BLaER1 treated with 17β-estradiol and CSF1 and Interleukin-3, amounts not matched to agents 10 nM and 100 nM (cell line): Measurements from ENCODE around the gene ZNF236.

Experiments used
- H3K27ac ChIP-seq, 11 experiments: shearing (Covaris generic); formaldehyde crosslinking; 2 replicates each; pipeline ENCODE4 v1.8.1; 2022
- H3K27me3 ChIP-seq, 11 experiments: shearing (Covaris generic); formaldehyde crosslinking; 2 replicates each; pipeline ENCODE4 v1.8.1; 2022
- H3K36me3 ChIP-seq, 11 experiments: shearing (Covaris generic); formaldehyde crosslinking; 2 replicates each; pipeline ENCODE4 v1.8.1; 2022
- H3K4me1 ChIP-seq, 10 experiments: shearing (Covaris generic); formaldehyde crosslinking; 2 replicates each; pipeline ENCODE4 v1.8.1; 2022
- H3K4me2 ChIP-seq, 11 experiments: shearing (Covaris generic); formaldehyde crosslinking; 2 replicates each; pipeline ENCODE4 v1.8.1; 2022
- H3K4me3 ChIP-seq, 10 experiments: shearing (Covaris generic); formaldehyde crosslinking; 2 replicates each; pipeline ENCODE4 v1.8.1; 2022
- H3K9ac ChIP-seq, 11 experiments: shearing (Covaris generic); formaldehyde crosslinking; 2 replicates each; pipeline ENCODE4 v1.8.1; 2022
- H3K9me3 ChIP-seq, 11 experiments: shearing (Covaris generic); formaldehyde crosslinking; replicated peaks in 1 of 11; 2 replicates each; pipeline ENCODE4 v1.8.1; 2022
- H4K20me1 ChIP-seq, 11 experiments: shearing (Covaris generic); formaldehyde crosslinking; 2 replicates each; pipeline ENCODE4 v1.8.1; 2022
- Cebpa-rat ChIP-seq, 11 experiments: shearing (Covaris generic); IDR thresholded peaks; 2 replicates each; pipeline ENCODE4 v1.8.1; 2022

The ZNF236 gene

DNA sequence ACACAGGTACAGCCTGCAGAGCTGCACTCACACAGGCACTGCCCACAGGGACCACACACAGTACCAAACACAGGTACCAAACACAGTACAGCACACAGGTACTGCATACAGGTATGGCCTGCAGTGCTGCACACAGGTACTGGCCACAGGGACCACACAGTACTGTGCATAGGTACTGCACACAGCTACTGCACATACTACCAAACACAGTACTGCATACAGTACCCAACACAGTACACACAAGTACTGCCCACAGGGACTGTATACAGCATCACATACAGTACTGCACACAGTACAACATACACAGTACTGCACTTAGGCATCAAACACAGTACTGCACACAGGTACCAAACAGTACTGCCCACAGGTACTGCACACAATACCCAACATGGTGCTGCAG lies 74.3 kb downstream of the ZNF236 start:
- H3K9ac ChIP-seq: no peak overlapping the region
- peaks cover 13 to 29% (median 24%) of the 10 kb centered on the region in 11 experiments; a peak in 18 of 22 replicates for H3K9me3 ChIP-seq
- H3K4me2 ChIP-seq: no peak overlapping the region
- no peaks in the 10 kb centered on the region for H4K20me1 ChIP-seq
- no peak overlapping the region for H3K4me3 ChIP-seq
- no peaks in the 10 kb centered on the region for H3K4me1 ChIP-seq
- H3K36me3 ChIP-seq: peaks cover 57 to 94% (median 90%) of the 10 kb centered on the region in 11 experiments
- no peak for TF ChIP-seq Cebpa-rat (IDR thresholded peaks at IDR 0.05)
- H3K27ac ChIP-seq: no peak overlapping the region
- H3K27me3 ChIP-seq: no peaks in the 10 kb centered on the region

DNA sequence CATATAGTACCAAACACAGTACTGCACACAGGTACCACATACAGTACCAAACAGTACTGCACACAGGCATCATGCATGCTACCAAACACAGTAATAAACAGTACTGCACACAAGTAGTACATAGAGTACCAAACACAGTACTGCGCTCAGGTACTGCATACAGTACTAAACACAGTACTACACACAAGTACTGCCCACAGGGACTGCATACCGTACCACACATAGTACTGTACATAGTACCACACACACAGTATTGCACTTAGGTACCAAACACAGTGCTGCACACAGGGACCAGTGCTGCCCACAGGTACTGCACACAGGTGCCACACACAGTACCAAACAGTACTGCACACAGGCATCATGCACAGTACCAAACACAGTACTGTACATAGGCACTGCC lies 74.9 kb downstream of the ZNF236 start:
- Histone ChIP-seq H3K4me1 (no peaks in the 10 kb centered on the region), H3K36me3 (peaks cover 62 to 98% (median 94%) of the 10 kb centered on the region in 11 experiments), H3K4me2 (no peak overlapping the region), H3K4me3 (no peak overlapping the region), H3K27me3 (no peaks in the 10 kb centered on the region), H3K27ac (no peak overlapping the region), H4K20me1 (no peaks in the 10 kb centered on the region), H3K9me3 (peaks cover 13 to 29% (median 24%) of the 10 kb centered on the region in 11 experiments; a peak in 18 of 22 replicates), H3K9ac (no peak overlapping the region)
- no peak for TF ChIP-seq Cebpa-rat (IDR thresholded peaks at IDR 0.05)

DNA sequence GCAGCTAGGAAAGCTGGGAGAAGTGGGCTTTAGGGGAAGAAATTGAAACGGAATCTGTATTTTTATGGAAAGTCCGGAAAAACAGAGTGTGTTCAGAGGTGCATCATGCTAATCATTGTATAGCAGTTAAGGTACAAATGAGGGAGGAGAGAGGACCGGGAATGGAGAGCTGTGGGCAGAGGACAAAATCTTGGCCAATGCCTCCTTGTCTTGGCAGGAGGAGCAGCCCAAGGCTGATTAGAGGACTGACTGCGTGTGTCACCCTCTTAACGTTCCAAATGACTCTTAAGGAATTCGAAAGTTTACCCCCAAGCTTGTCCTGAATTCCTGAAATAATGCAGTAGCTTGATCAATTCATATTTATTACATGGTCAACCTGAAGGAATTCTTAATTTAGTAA lies 81.0 kb downstream of the ZNF236 start:
- no peak overlapping the region for H3K4me3 ChIP-seq
- no peak overlapping the region for H3K9ac ChIP-seq
- TF ChIP-seq Cebpa-rat (IDR thresholded peaks at IDR 0.05): no peak

DNA sequence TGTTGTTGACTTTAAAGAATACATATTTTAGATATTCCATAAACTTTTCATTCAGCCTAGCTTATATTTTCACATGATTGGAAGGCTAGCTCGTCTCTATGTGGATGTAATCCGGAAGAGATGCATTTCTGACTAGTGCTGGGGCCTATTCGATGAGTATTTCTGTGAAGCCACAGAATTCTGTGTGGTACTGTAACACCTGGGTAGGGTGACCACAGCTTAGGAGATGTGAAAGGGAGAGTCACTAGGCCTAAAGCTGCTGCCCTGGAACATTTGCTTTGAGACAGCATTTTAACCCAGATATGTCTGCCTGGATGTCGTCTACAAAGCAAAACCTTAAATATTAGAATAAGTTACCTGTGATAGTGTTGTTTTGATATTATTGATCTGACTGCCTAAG lies 83.5 kb downstream of the ZNF236 start:
- H3K9ac ChIP-seq: no peak overlapping the region
- TF ChIP-seq Cebpa-rat (IDR thresholded peaks at IDR 0.05): no peak
- no peak overlapping the region for H3K4me2 ChIP-seq
- no peaks in the 10 kb centered on the region for H3K27me3 ChIP-seq
- H4K20me1 ChIP-seq: no peaks in the 10 kb centered on the region; a peak in 2 of 22 replicates
- peaks cover 0 to 3% (median 0%) of the 10 kb centered on the region in 11 experiments; a peak in 5 of 22 replicates for H3K9me3 ChIP-seq
- H3K4me1 ChIP-seq: no peaks in the 10 kb centered on the region
- no peak overlapping the region for H3K27ac ChIP-seq
- H3K4me3 ChIP-seq: no peak overlapping the region
- H3K36me3 ChIP-seq: peaks cover 72 to 99% (median 79%) of the 10 kb centered on the region in 11 experiments

More for the DNA sequence above, 81.0 kb downstream of the ZNF236 start:
- Histone ChIP-seq H3K27ac (no peak overlapping the region), H3K36me3 (peaks cover 64 to 98% (median 82%) of the 10 kb centered on the region in 11 experiments), H3K27me3 (no peaks in the 10 kb centered on the region), H3K9me3 (peaks cover 0 to 13% (median 0%) of the 10 kb centered on the region in 11 experiments; a peak in 5 of 22 replicates), H3K4me1 (no peaks in the 10 kb centered on the region), H3K4me2 (no peak overlapping the region), H4K20me1 (no peaks in the 10 kb centered on the region; a peak in 1 of 22 replicates)

DNA sequence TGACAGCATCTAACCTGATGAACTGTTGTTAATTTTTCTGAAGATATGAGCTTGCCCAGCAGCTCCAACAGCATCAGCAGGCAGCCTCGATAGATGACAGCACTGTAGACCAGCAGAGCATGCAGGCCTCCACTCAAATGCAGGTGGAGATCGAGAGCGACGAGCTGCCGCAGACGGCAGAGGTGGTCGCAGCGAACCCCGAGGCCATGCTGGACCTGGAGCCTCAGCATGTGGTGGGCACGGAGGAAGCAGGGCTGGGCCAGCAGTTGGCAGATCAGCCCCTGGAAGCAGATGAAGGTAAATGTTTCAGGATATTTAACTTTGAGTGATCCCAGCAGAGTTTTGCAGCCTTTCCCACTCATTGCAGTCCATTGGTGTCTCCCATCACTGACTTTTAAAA lies 85.9 kb downstream of the ZNF236 start:
- no peak overlapping the region for H3K4me3 ChIP-seq
- H3K27me3 ChIP-seq: no peaks in the 10 kb centered on the region
- no peak overlapping the region for H3K27ac ChIP-seq
- TF ChIP-seq Cebpa-rat (IDR thresholded peaks at IDR 0.05): no peak
- peaks cover 79 to 99% (median 88%) of the 10 kb centered on the region in 11 experiments for H3K36me3 ChIP-seq
- H3K9me3 ChIP-seq: no peaks in the 10 kb centered on the region
- H4K20me1 ChIP-seq: no peaks in the 10 kb centered on the region; a peak in 2 of 22 replicates
- H3K9ac ChIP-seq: no peak overlapping the region
- no peaks in the 10 kb centered on the region for H3K4me1 ChIP-seq
- H3K4me2 ChIP-seq: no peak overlapping the region

GRCh38 chr18:76909439-76909838 lies 87.1 kb downstream of the ZNF236 start:
- Histone ChIP-seq H3K36me3 (peaks cover 86 to 100% (median 96%) of the 10 kb centered on the region in 11 experiments), H3K9ac (no peak overlapping the region), H3K27ac (no peak overlapping the region), H3K4me1 (no peaks in the 10 kb centered on the region), H3K27me3 (no peaks in the 10 kb centered on the region), H3K9me3 (no peaks in the 10 kb centered on the region), H4K20me1 (no peaks in the 10 kb centered on the region; a peak in 2 of 22 replicates), H3K4me2 (no peak overlapping the region), H3K4me3 (no peak overlapping the region)
- TF ChIP-seq Cebpa-rat (IDR thresholded peaks at IDR 0.05): no peak

DNA sequence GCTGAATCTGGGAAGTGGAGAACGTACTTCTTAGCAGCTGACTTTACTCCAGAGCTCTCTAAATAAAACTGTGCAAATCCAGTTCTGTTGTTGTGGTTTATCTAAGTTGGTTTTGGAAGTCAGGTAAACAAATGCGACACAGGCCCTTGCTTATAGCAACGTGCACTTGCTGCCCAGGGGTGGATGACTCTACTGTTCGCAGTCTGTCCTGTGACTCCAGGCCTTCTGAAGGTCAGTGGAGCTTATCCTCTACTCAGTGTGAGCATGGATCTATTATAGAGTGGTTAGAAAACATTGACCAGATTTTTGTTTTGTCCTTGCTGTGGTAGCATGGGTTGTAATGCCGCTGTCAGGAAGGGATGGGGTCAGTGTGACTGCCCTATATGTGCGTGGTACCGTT lies 89.1 kb downstream of the ZNF236 start:
- H3K9ac ChIP-seq: no peak overlapping the region
- TF ChIP-seq Cebpa-rat (IDR thresholded peaks at IDR 0.05): no peak
- H3K27me3 ChIP-seq: no peaks in the 10 kb centered on the region
- no peak overlapping the region for H3K4me2 ChIP-seq
- H3K4me1 ChIP-seq: no peaks in the 10 kb centered on the region
- H3K36me3 ChIP-seq: peaks cover 81 to 100% (median 95%) of the 10 kb centered on the region in 11 experiments
- H3K27ac ChIP-seq: no peak overlapping the region
- no peaks in the 10 kb centered on the region for H3K9me3 ChIP-seq
- H3K4me3 ChIP-seq: no peak overlapping the region
- no peaks in the 10 kb centered on the region; a peak in 2 of 22 replicates for H4K20me1 ChIP-seq

DNA sequence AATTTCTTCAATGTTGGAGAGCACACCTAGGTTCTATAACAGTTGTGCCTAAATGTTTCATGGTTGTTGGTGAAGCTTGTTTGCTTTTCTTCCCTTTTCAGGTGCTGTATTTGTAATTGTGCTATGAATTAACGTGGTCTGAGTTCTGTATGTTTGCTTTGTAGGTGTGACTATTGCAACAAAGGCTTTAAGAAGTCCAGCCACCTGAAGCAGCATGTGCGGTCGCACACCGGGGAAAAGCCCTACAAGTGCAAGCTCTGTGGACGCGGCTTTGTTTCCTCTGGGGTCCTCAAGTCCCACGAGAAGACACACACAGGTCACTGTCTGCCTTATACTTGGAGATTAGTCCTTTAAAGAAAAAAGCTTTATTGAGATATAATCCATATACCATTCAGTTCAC lies 91.2 kb downstream of the ZNF236 start:
- no peak overlapping the region for H3K4me3 ChIP-seq
- TF ChIP-seq Cebpa-rat (IDR thresholded peaks at IDR 0.05): no peak
- H3K27me3 ChIP-seq: no peaks in the 10 kb centered on the region
- no peak overlapping the region for H3K27ac ChIP-seq
- H3K36me3 ChIP-seq: peaks cover 85 to 100% (median 97%) of the 10 kb centered on the region in 11 experiments
- H4K20me1 ChIP-seq: no peaks in the 10 kb centered on the region; a peak in 1 of 22 replicates
- H3K9ac ChIP-seq: no peak overlapping the region
- H3K4me1 ChIP-seq: no peaks in the 10 kb centered on the region
- no peaks in the 10 kb centered on the region for H3K9me3 ChIP-seq
- H3K4me2 ChIP-seq: no peak overlapping the region

DNA sequence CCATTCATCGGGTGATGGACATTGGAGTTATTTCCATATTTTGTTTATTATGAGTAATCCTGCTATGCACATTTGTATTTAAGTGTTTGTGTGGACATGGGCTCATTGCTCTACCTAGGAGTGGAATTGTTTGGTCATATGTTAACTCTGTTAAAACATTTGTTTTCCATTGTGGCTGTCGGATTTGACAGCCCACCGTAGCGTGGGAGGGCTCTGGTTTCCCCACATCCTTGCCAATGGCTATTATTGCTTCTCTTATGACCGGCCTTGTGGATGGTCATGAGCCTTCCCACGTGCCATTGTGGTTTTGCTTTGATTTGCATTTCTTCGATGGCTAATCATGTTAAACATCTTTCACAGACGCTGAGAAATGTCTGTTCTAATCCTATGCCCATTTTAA lies 92.0 kb downstream of the ZNF236 start:
- no peak overlapping the region for H3K9ac ChIP-seq
- no peak overlapping the region for H3K4me2 ChIP-seq
- H4K20me1 ChIP-seq: no peaks in the 10 kb centered on the region; a peak in 1 of 22 replicates
- no peaks in the 10 kb centered on the region for H3K9me3 ChIP-seq
- peaks cover 81 to 100% (median 98%) of the 10 kb centered on the region in 11 experiments for H3K36me3 ChIP-seq
- no peak overlapping the region for H3K27ac ChIP-seq
- H3K4me3 ChIP-seq: no peak overlapping the region
- TF ChIP-seq Cebpa-rat (IDR thresholded peaks at IDR 0.05): no peak
- H3K4me1 ChIP-seq: no peaks in the 10 kb centered on the region
- H3K27me3 ChIP-seq: no peaks in the 10 kb centered on the region

DNA sequence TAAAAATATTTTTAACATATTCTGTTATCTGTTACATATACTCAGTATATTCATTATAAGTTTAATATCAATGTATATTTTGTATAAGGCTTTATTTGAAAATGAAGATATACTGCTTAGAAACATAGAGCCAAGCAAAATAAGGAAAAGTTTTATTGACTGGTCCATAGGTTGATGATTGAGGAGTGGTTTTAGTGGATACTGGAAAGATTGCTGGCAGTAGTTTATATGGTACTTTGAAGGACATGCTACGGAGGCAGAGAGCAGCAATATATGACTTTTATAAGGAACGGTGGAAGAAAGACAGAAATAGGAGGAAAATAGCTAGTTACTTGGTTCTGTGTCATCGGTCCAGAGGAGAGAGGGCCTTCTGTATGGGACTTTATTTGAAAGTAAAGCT lies 92.4 kb downstream of the ZNF236 start:
- H4K20me1 ChIP-seq: no peaks in the 10 kb centered on the region; a peak in 1 of 22 replicates
- H3K9ac ChIP-seq: no peak overlapping the region
- H3K36me3 ChIP-seq: peaks cover 81 to 100% (median 98%) of the 10 kb centered on the region in 11 experiments
- H3K4me3 ChIP-seq: no peak overlapping the region
- no peaks in the 10 kb centered on the region for H3K4me1 ChIP-seq
- no peak for TF ChIP-seq Cebpa-rat (IDR thresholded peaks at IDR 0.05)
- H3K27me3 ChIP-seq: no peaks in the 10 kb centered on the region
- H3K9me3 ChIP-seq: no peaks in the 10 kb centered on the region
- H3K27ac ChIP-seq: no peak overlapping the region
- no peak overlapping the region for H3K4me2 ChIP-seq
